ENCODE data around the gene ALDOC. TPM values are rescaled to one million over a fixed set of nuclear protein-coding genes. Genes with fewer than 3 reads are reported as not detected.

Gene ALDOC
- total and polyA plus RNA-seq, 4 donors = 40.1 to 131 (median 94.8) TPM

DNA sequence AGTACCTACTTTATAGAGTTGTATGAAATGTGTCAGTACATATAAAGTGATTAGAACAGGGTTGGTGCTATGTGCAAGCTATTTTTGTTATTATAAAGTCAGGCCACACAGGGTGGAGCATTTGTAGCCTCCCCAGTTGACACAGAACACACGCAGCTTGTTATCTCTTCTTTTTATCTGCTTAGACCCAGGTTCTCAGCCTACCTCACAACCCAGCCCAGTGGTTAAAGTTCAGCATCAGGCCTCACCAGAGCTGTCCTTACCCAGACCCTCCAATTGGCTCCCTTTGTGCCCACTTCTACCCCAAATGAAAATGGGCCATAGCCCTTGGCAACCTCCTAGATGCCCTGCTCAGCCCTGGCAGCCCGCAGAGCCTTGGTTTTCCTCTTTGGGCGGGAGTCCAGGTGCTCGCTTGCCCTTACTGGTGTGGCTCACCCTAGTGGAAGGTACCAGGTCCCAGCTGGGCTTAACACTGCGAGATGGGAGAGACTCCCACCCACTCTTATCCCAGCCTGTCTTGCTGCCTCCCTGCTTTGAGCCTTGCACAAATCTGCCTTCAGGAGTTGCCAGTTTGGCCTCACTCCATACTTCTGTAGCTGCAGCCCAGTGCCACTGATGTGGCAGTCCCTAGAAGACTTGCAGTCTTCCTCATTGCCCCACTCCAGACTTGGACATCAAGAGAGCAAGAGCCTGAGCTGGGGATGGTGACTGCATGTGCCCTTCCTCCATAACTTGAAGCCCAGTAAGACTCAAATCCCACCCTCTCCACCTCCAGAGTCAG is 4.2 kb downstream of the ALDOC start:
- H3K27me3 ChIP-seq (ENCODE audit: control insufficient read depth in 4 of 4, insufficient read depth in 4 of 4, low read length in 3 of 4) = no peaks in the 10 kb centered on the region
- H3K27ac ChIP-seq (ENCODE audit: low read depth in 1 of 2, low read length in 2 of 2) = peak overlapping the region; percentile 72 to 89
- WGBS = 69% methylated on average over 5 of the region's 5 CpGs
- no peaks in the 10 kb centered on the region for H3K9me3 ChIP-seq (ENCODE audit: control insufficient read depth in 4 of 4, low read length in 3 of 4)
- TF ChIP-seq ZBTB33 (IDR thresholded peaks at IDR 0.05) (no peak), YY1 (IDR thresholded peaks at IDR 0.05) (no peak), HNF4A (conservative IDR thresholded peaks at IDR 0.05) (peak in 1 of 2 donors; percentile 25), SP1 (IDR thresholded peaks at IDR 0.05) (peak; percentile 25), NR2F2 (IDR thresholded peaks at IDR 0.05) (no peak)
- H3K4me1 ChIP-seq (ENCODE audit: control insufficient read depth in 4 of 4, insufficient read depth in 4 of 4, low read length in 3 of 4) = peaks cover 14 to 36% (median 28%) of the 10 kb centered on the region in 4 donors
- peaks cover 0 to 3% (median 0%) of the 10 kb centered on the region in 4 donors for H3K36me3 ChIP-seq (ENCODE audit: control insufficient read depth in 4 of 4, insufficient read depth in 3 of 4, low read depth in 1 of 4, low read length in 3 of 4)
- H3K4me3 ChIP-seq (ENCODE audit: low read depth in 1 of 3, low read length in 3 of 3) = no peak overlapping the region
- DNase-seq (ENCODE audit: low spot score) = no peak
- no peak overlapping the region for H3K9ac ChIP-seq (ENCODE audit: low read depth in 1 of 2, low read length in 2 of 2)

DNA sequence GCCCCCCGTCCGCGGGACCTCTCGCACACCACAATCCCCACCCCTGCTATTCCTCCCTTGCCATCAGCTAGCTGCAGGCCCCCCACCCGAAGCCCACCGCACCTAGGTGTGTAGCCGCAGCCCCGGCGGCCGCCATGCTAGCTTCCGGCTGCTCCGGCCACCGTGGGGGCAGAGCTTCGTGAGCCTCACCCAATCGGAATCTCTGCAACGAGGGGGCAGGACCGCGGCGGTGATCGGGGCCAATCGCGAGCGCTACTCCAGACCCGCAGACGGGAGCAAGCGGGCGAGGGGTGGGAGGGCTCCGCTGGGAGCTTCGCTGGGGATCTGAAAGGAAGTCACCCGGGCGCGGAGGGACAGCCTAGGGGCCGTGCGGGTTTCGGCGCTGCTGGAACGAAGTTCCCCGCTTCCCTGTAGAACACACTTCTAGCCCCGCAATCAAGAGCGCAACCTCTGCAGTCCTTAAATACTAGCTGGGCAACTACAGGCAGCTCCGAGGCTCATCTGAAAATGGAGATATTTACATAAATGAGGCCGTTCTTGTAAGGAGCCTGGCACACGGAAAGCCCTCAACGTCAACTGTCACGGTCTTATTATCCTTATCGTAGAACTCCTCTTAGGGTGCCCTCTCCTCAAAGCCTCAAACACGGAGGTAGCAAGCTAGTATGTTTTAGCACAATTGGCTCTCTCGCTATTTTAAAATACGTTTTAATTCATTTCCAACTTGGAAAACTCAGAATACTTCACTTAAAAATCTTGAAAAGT is 5.2 kb downstream of the ALDOC start, which contains the start of gene PIGS:
Gene PIGS (minus strand): TSS at position 164 of the 762 bp plus-strand sequence. CDS start 28 bp downstream, at position 136.
- no peaks in the 10 kb centered on the region for H3K27me3 ChIP-seq (ENCODE audit: control insufficient read depth in 4 of 4, insufficient read depth in 4 of 4, low read length in 3 of 4)
- TF ChIP-seq TAF1 (conservative IDR thresholded peaks at IDR 0.05) (peak; percentile 73), ATF3 (IDR thresholded peaks at IDR 0.05) (no peak), RAD21 (IDR thresholded peaks at IDR 0.05) (peak in 1 of 2 donors; percentile 37), HNF4A (conservative IDR thresholded peaks at IDR 0.05) (peak in 1 of 2 donors; percentile 26), JUND (IDR thresholded peaks at IDR 0.05) (no peak), NR2F2 (IDR thresholded peaks at IDR 0.05) (no peak), ZBTB33 (IDR thresholded peaks at IDR 0.05) (no peak), HNF4G (IDR thresholded peaks at IDR 0.05) (no peak), FOXA1 (IDR thresholded peaks at IDR 0.05) (no peak), FOXA2 (IDR thresholded peaks at IDR 0.05) (no peak), CTCF (IDR thresholded peaks at IDR 0.05; ENCODE audit: low read depth, low read length, missing input control) (no peak), SP1 (IDR thresholded peaks at IDR 0.05) (peak; percentile 72), MAX (IDR thresholded peaks at IDR 0.05) (peak; percentile 30), RXRA (IDR thresholded peaks at IDR 0.05) (peak in 1 of 2 donors; percentile 29), EGR1 (IDR thresholded peaks at IDR 0.05; ENCODE audit: low read depth in 2 of 2) (no peak), GABPA (IDR thresholded peaks at IDR 0.05 in 1 of 2, conservative IDR thresholded peaks at IDR 0.05 in 1 of 2) (peak in 1 of 2 donors; percentile 67), YY1 (IDR thresholded peaks at IDR 0.05) (peak; percentile 97)
- TF ChIP-seq, protein P1, sequence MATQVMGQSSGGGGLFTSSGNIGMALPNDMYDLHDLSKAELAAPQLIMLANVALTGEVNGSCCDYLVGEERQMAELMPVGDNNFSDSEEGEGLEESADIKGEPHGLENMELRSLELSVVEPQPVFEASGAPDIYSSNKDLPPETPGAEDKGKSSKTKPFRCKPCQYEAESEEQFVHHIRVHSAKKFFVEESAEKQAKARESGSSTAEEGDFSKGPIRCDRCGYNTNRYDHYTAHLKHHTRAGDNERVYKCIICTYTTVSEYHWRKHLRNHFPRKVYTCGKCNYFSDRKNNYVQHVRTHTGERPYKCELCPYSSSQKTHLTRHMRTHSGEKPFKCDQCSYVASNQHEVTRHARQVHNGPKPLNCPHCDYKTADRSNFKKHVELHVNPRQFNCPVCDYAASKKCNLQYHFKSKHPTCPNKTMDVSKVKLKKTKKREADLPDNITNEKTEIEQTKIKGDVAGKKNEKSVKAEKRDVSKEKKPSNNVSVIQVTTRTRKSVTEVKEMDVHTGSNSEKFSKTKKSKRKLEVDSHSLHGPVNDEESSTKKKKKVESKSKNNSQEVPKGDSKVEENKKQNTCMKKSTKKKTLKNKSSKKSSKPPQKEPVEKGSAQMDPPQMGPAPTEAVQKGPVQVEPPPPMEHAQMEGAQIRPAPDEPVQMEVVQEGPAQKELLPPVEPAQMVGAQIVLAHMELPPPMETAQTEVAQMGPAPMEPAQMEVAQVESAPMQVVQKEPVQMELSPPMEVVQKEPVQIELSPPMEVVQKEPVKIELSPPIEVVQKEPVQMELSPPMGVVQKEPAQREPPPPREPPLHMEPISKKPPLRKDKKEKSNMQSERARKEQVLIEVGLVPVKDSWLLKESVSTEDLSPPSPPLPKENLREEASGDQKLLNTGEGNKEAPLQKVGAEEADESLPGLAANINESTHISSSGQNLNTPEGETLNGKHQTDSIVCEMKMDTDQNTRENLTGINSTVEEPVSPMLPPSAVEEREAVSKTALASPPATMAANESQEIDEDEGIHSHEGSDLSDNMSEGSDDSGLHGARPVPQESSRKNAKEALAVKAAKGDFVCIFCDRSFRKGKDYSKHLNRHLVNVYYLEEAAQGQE (IDR thresholded peaks at IDR 0.05) = no peak
- H3K4me1 ChIP-seq (ENCODE audit: control insufficient read depth in 4 of 4, insufficient read depth in 4 of 4, low read length in 3 of 4) = peaks cover 10 to 29% (median 23%) of the 10 kb centered on the region in 4 donors
- DNase-seq (ENCODE audit: low spot score) = peak; percentile 92
- H3K9ac ChIP-seq (ENCODE audit: low read depth in 1 of 2, low read length in 2 of 2) = peak within 1 kb of the TSS; percentile 82 to 86
- H3K9me3 ChIP-seq (ENCODE audit: control insufficient read depth in 4 of 4, low read length in 3 of 4) = no peaks in the 10 kb centered on the region
- WGBS = 1% methylated on average over 49 of the region's 49 CpGs
- peaks cover 0 to 4% (median 2%) of the 10 kb centered on the region in 4 donors for H3K36me3 ChIP-seq (ENCODE audit: control insufficient read depth in 4 of 4, insufficient read depth in 3 of 4, low read depth in 1 of 4, low read length in 3 of 4)
- peak within 1 kb of the TSS; percentile 90 to 99 (median 91) for H3K4me3 ChIP-seq (ENCODE audit: low read depth in 1 of 3, low read length in 3 of 3)
- peak within 1 kb of the TSS; percentile 72 to 89 for H3K27ac ChIP-seq (ENCODE audit: low read depth in 1 of 2, low read length in 2 of 2)

Measured in liver (tissue), 9 donors.